Esophagus squamous epithelium (tissue), 5 donors: Measurements from ENCODE around the gene DUSP8. TPM values are rescaled to one million over a fixed set of nuclear protein-coding genes. Genes with fewer than 3 reads are reported as not detected.

Experiments
- DNase-seq: peaks from one replicate; lab custom pipeline; 2025; lab: John Stamatoyannopoulos, UW
- H3K27ac ChIP-seq, 4 donors: fragments of 200-600 bp; sonication (generic); one replicate each; pipeline ENCODE4 v1.5.1; 2016 to 2019; ENCODE audit warnings: mild to moderate bottlenecking in 1 of 4
- H3K27me3 ChIP-seq, 4 donors: fragments of 200-600 bp; sonication (generic); 1 replicate in 3 of 4; 2 replicates in 1 of 4; pipeline versions ENCODE4 v1.5.1 to v1.6.0; 2017 to 2021; ENCODE audit warnings: antibody characterized with exemption in 1 of 4
- H3K36me3 ChIP-seq, 3 donors: fragments of 200-600 bp; sonication (generic); one replicate each; pipeline ENCODE4 v1.5.1; 2016 to 2019
- H3K4me1 ChIP-seq, 3 donors: fragments of 200-600 bp; sonication (generic); one replicate each; pipeline ENCODE4 v1.5.1; 2017 to 2019
- H3K4me3 ChIP-seq, 4 donors: fragments of 200-600 bp; sonication (generic); 1 replicate in 3 of 4; 2 replicates in 1 of 4; pipeline ENCODE4 v1.5.1; 2016 to 2019; ENCODE audit warnings: mild to moderate bottlenecking in 2 of 4, moderate library complexity in 1 of 4
- H3K9me3 ChIP-seq, 3 donors: fragments of 200-600 bp; sonication (generic); one replicate each; pipeline ENCODE4 v1.5.1; 2016 to 2019
- CTCF ChIP-seq, 6 experiments: fragments of 450-650 bp in 4 of 6; fragments of 200-600 bp in 2 of 6; sonication (generic) in 2 of 6; IDR thresholded peaks; one replicate each; pipeline ENCODE4 v1.5.1; 2016 to 2019; ENCODE audit warnings: antibody characterized with exemption in 6 of 6, mild to moderate bottlenecking in 4 of 6, moderate library complexity in 4 of 6
- POLR2A ChIP-seq, 4 donors: fragments of 450-650 bp; IDR thresholded peaks; one replicate each; pipeline ENCODE4 v1.6.1; 2017; ENCODE audit warnings: antibody characterized with exemption in 4 of 4, mild to moderate bottlenecking in 4 of 4, moderate library complexity in 3 of 4
- WGBS, 2 donors: methylation state at CpG; one replicate each; pipeline ENCODE4 v1.1.5; 2018; 5-methylcytosine and 5-hydroxymethylcytosine counted together
- intact Hi-C: fragments of 100-400 bp; cut with DNase I; formaldehyde crosslinking; loops from one replicate; pipeline ENCODE4 v1.15.0; 2022
- total RNA-seq, 4 donors: library from RNA; depleted of rRNA; stranded (reverse); fragments of >200 nt; gene quantifications; one replicate each; pipeline ENCODE4 v1.1.0, GENCODE V29; 2016
- donor health status: DM: yes; HTN: yes; CAD: no.

The DUSP8 gene
- total RNA-seq, 4 donors from 2014 or later: 0.12 to 1.3 (median 0.64) TPM

- no peak for DNase-seq
- TF ChIP-seq CTCF (IDR thresholded peaks at IDR 0.05) (no peak), POLR2A (IDR thresholded peaks at IDR 0.05) (no peak)
- H3K36me3 ChIP-seq: peaks cover 0 to 8% (median 0%) of the 10 kb centered on the region in 3 donors
- H3K27ac ChIP-seq: no peak overlapping the region
- H3K27me3 ChIP-seq: no peaks in the 10 kb centered on the region
- peaks cover 17 to 92% (median 37%) of the 10 kb centered on the region in 3 donors for H3K4me1 ChIP-seq
- no peak overlapping the region for H3K4me3 ChIP-seq
- no peaks in the 10 kb centered on the region for H3K9me3 ChIP-seq
- intact Hi-C loops: no loop called here
- 76 to 100% methylated on average over 1 to 8 of the region's 11 CpGs for WGBS, 2 donors
These were observed 66.6 kb downstream of the DUSP8 start for GRCh38 chr11:1505480-1505879.

GRCh38 chr11:1504581-1505290, 67.3 kb downstream of the DUSP8 start:
- Histone ChIP-seq H3K9me3 (no peaks in the 10 kb centered on the region), H3K27me3 (no peaks in the 10 kb centered on the region), H3K4me1 (peaks cover 21 to 96% (median 39%) of the 10 kb centered on the region in 3 donors), H3K27ac (no peak overlapping the region), H3K36me3 (peaks cover 0 to 15% (median 0%) of the 10 kb centered on the region in 3 donors), H3K4me3 (no peak overlapping the region)
- intact Hi-C loops: no loop called here
- 89 to 92% methylated on average over 14 to 25 of the region's 28 CpGs for WGBS, 2 donors
- TF ChIP-seq POLR2A (IDR thresholded peaks at IDR 0.05): no peak
- no peak for TF ChIP-seq CTCF (IDR thresholded peaks at IDR 0.05)
- no peak for DNase-seq

GRCh38 chr11:1504138-1504537, 67.9 kb downstream of the DUSP8 start:
- Histone ChIP-seq H3K4me1 (peaks cover 21 to 90% (median 35%) of the 10 kb centered on the region in 3 donors), H3K27ac (no peak overlapping the region), H3K9me3 (no peaks in the 10 kb centered on the region), H3K4me3 (no peak overlapping the region), H3K36me3 (peaks cover 0 to 17% (median 0%) of the 10 kb centered on the region in 3 donors), H3K27me3 (no peaks in the 10 kb centered on the region)
- intact Hi-C loops: no loop called here
- WGBS, 2 donors: 60 to 69% methylated on average over 7 to 9 of the region's 9 CpGs
- no peak for DNase-seq
- TF ChIP-seq CTCF (IDR thresholded peaks at IDR 0.05) (no peak), POLR2A (IDR thresholded peaks at IDR 0.05) (no peak)

Other genes with a start within 250 kb of the DUSP8 start
- 1 to 10 TPM in 1 of 4 donors, under 1 TPM in 2, not detected in 1; 0.23 to 1.3 (median 0.35) TPM for gene BRSK2, start 182.3 kb downstream of the DUSP8 start, total RNA-seq
- 10 to 100 TPM; 21.5 to 45.0 (median 30.1) TPM for gene MOB2, start 85.5 kb downstream of the DUSP8 start, total RNA-seq
- gene KRTAP5-1, start 13.0 kb upstream of the DUSP8 start, total RNA-seq: not detected
- gene KRTAP5-2, start 26.0 kb upstream of the DUSP8 start, total RNA-seq: not detected
- not detected for gene KRTAP5-3, start 36.2 kb upstream of the DUSP8 start, total RNA-seq
- gene KRTAP5-4, start 49.9 kb upstream of the DUSP8 start, total RNA-seq: not detected
- not detected for gene KRTAP5-5, start 57.5 kb upstream of the DUSP8 start, total RNA-seq
- gene KRTAP5-6, start 124.9 kb upstream of the DUSP8 start, total RNA-seq: not detected
- 1 to 10 TPM in 3 of 4 donors, under 1 TPM in 1; 0.88 to 6.3 (median 2.4) TPM for gene IFITM10, start 178.3 kb upstream of the DUSP8 start, total RNA-seq
- 100 to 1,000 TPM; 369 to 649 (median 567) TPM for gene CTSD, start 191.7 kb upstream of the DUSP8 start, total RNA-seq